ENCODE measurements around the gene PPARG. TPM values are rescaled to one million over a fixed set of nuclear protein-coding genes. Genes with fewer than 3 reads are reported as not detected.

PPARG gene
- total RNA-seq, 2 donors from 2014 or later: 12.3 to 17.9 TPM

GRCh38 chr3:12436514-12437220 is 147.8 kb downstream of the PPARG start:
- Histone ChIP-seq H3K27ac (peak overlapping the region; percentile 14 to 56), H3K4me3 (no peak overlapping the region), H3K27me3 (no peaks in the 10 kb centered on the region), H3K4me1 (peaks cover 0 to 23% of the 10 kb centered on the region in 2 donors), H3K36me3 (peaks cover 6% of the 10 kb centered on the region), H3K9me3 (no peaks in the 10 kb centered on the region)
- TF ChIP-seq CTCF (IDR thresholded peaks at IDR 0.05): no peak
- peak; percentile 61 for DNase-seq (ENCODE audit: low spot score)

- TF ChIP-seq CTCF (IDR thresholded peaks at IDR 0.05): no peak
- no peaks in the 10 kb centered on the region for H3K27me3 ChIP-seq
Observed at GRCh38 chr3:12437221-12437605, 148.3 kb downstream of the PPARG start.

GRCh38 chr3:12437861-12438260 is 149.0 kb downstream of the PPARG start:
- Histone ChIP-seq H3K27ac (no peak overlapping the region), H3K36me3 (peaks cover 6% of the 10 kb centered on the region), H3K4me1 (peaks cover 0 to 34% of the 10 kb centered on the region in 2 donors), H3K27me3 (no peaks in the 10 kb centered on the region), H3K9me3 (no peaks in the 10 kb centered on the region), H3K4me3 (no peak overlapping the region)
- peak; percentile 50 for DNase-seq (ENCODE audit: low spot score)
- no peak for TF ChIP-seq CTCF (IDR thresholded peaks at IDR 0.05)

More at GRCh38 chr3:12437221-12437605, 148.3 kb downstream of the PPARG start:
- Histone ChIP-seq H3K9me3 (no peaks in the 10 kb centered on the region), H3K27ac (peak overlapping the region; percentile 14 to 40), H3K36me3 (peaks cover 6% of the 10 kb centered on the region), H3K4me1 (peaks cover 0 to 28% of the 10 kb centered on the region in 2 donors), H3K4me3 (no peak overlapping the region)
- DNase-seq (ENCODE audit: low spot score): peak; percentile 54

- Histone ChIP-seq H3K4me3 (no peak overlapping the region), H3K27ac (no peak overlapping the region), H3K36me3 (peaks cover 6% of the 10 kb centered on the region), H3K4me1 (peaks cover 0 to 37% of the 10 kb centered on the region in 2 donors), H3K9me3 (no peaks in the 10 kb centered on the region), H3K27me3 (no peaks in the 10 kb centered on the region)
- TF ChIP-seq CTCF (IDR thresholded peaks at IDR 0.05): no peak
- no peak for DNase-seq (ENCODE audit: low spot score)
Observed at GRCh38 chr3:12438318-12438717, 149.4 kb downstream of the PPARG start.

GRCh38 chr3:12439161-12439940 is 150.5 kb downstream of the PPARG start:
- peaks cover 3% of the 10 kb centered on the region for H3K36me3 ChIP-seq

More at GRCh38 chr3:12439161-12439940, 150.5 kb downstream of the PPARG start:
- H3K27me3 ChIP-seq: no peaks in the 10 kb centered on the region
- DNase-seq (ENCODE audit: low spot score): no peak
- H3K27ac ChIP-seq: no peak overlapping the region
- TF ChIP-seq CTCF (IDR thresholded peaks at IDR 0.05): no peak
- no peak overlapping the region for H3K4me3 ChIP-seq
- peaks cover 0 to 39% of the 10 kb centered on the region in 2 donors for H3K4me1 ChIP-seq
- H3K9me3 ChIP-seq: no peaks in the 10 kb centered on the region

Measured in right atrium auricular region (tissue), 2 donors.